H1 (cell line): ENCODE results near the gene TRNAU1AP. TPM values are rescaled to one million over a fixed set of nuclear protein-coding genes. Genes with fewer than 3 reads are reported as not detected.

ENCODE experiments used
- TAF1 ChIP-seq: IDR thresholded peaks from 2 replicates; pipeline ENCODE4 v1.6.1; 2011; ENCODE audit warnings: mild to moderate bottlenecking, low read depth, low read length
- polyA plus RNA-seq, 7 experiments: library from polyadenylated mRNA; depleted of rRNA in 3 of 7; stranded (reverse) in 5 of 7; unstranded in 2 of 7; fragments of >200 nt in 5 of 7; fragments of 200-250 nt in 2 of 7; gene quantifications; 1 replicate in 5 of 7; 2 replicates in 1 of 7; 4 replicates in 1 of 7; pipeline versions ENCODE4 v1.2.1 to v1.2.3, GENCODE V29; 2011 to 2013; ENCODE audit warnings: missing spikeins in 2 of 7, mixed read lengths in 2 of 7
- total RNA-seq: library from RNA; stranded (reverse); fragmentation: NEBNext Ultra II Directional; extraction: Animal tissue kit (Norgen Biotek cat#: 25700); gene quantifications from 2 replicates; pipeline ENCODE4 v1.2.1, GENCODE V29; 2021

The TRNAU1AP gene
- total and polyA plus RNA-seq, 2 of the 8 experiments (the other 6 are each of a cell fraction or from before 2014, with no cell fraction given) = 35.2 to 37.1 TPM

DNA sequence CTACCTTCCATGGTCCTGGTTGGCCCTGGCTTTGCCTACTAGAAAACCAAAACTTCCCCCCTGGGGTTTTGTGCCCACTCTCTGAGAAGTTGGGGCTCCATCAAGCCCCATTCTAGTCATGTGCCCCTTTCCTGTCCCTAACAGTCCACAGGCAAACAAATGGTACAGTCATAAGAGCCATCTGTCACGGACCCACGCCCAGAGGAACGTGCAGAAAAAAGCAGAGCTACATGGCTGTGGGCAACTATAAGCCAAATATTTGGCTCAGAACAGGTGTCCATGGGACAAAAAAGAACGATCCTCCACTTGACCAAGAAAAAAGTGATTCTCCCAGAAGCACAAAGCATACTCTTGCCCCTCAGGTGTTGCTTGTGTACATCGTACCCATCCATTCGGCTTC, 14.6 kb upstream of the TRNAU1AP start (continued):
- no peak for TF ChIP-seq TAF1
